ENCODE data around the gene VPS13C. TPM values are rescaled to one million over a fixed set of nuclear protein-coding genes. Genes with fewer than 3 reads are reported as not detected.

Gene VPS13C
- total RNA-seq, 1 experiment from 2014 or later, result 18.6 TPM

DNA sequence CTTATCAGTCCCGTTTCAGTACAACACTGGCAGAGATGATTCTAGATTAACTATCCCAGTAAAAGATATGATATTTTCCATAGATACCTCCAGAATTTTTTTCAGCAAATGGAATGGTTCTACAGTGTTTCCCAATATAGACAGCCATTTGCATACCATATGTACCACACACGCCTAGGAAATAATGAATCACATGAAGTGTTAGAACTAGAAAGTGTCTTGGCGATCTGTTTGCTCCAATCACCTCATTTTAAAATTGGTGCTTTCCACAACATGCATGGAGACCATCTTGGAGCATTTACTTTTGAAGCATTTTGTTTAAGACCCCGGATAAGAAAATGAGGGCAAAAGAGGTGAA, 8.5 kb upstream of the VPS13C start:
- DNase-seq (ENCODE audit: low read depth, low spot score), result no peak
- ATAC-seq, result peak; percentile 18
- Histone ChIP-seq H3K4me3 (replicated peaks in 1 of 2; ENCODE audit: low read depth in 1 of 2, low read length in 2 of 2) (peak overlapping the region; percentile 19 to 54), H3K9me2 (ENCODE audit: insufficient read depth) (no peaks in the 10 kb centered on the region), H3K27ac (ENCODE audit: low read depth, low read length) (no peak overlapping the region), H3K79me2 (ENCODE audit: insufficient read depth, low read length) (no peaks in the 10 kb centered on the region), H4K20me1 (ENCODE audit: insufficient read depth) (no peaks in the 10 kb centered on the region), H3K36me3 (ENCODE audit: control insufficient read depth in 1 of 2, insufficient read depth in 2 of 2, low read length in 2 of 2) (no peaks in the 10 kb centered on the region), H3K4me1 (ENCODE audit: control insufficient read depth in 1 of 2, insufficient read depth in 2 of 2, low read length in 2 of 2) (peaks cover 16 to 28% of the 10 kb centered on the region in 2 experiments; a peak in 3 of 4 replicates), H3K27me3 (ENCODE audit: insufficient read depth, low read length) (no peaks in the 10 kb centered on the region), H2AFZ (ENCODE audit: low read depth, low read length, poor library complexity, severe bottlenecking) (peak overlapping the region; percentile 79), H3K4me2 (ENCODE audit: low read length) (peak overlapping the region; percentile 84), H3K9ac (ENCODE audit: low read length) (peak overlapping the region; percentile 28; the same call in 1 of the 2 replicates), H3K9me3 (ENCODE audit: control insufficient read depth in 1 of 2, insufficient read depth in 1 of 2, low read depth in 1 of 2, low read length in 2 of 2) (no peaks in the 10 kb centered on the region)
- intact Hi-C loops (cut with micrococcal nuclease), result no loop called here
- POLR2A ChIA-PET, result interaction anchor here (0.6 kb wide), 1 partner anchor 9 kb away, joined by 3 read pairs; the partner anchor contains the start of gene VPS13C
- no TSS peak for BruUV-seq (replicated peaks)
- RAD21 ChIA-PET (ENCODE audit: low non-redundant PET in 1 of 2, low total read pairs in 2 of 2, uncharacterized antibody in 2 of 2, unreplicated experiment in 2 of 2), result no interaction called here
- TF ChIP-seq, protein P1, sequence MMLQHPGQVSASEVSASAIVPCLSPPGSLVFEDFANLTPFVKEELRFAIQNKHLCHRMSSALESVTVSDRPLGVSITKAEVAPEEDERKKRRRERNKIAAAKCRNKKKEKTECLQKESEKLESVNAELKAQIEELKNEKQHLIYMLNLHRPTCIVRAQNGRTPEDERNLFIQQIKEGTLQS (IDR thresholded peaks at IDR 0.05), result no peak
- TF ChIP-seq JUND (IDR thresholded peaks at IDR 0.05) (no peak), SRF (IDR thresholded peaks at IDR 0.05; ENCODE audit: low read depth) (no peak), EZH2phosphoT487 (IDR thresholded peaks at IDR 0.05; ENCODE audit: borderline replicate concordance) (no peak), CEBPB (IDR thresholded peaks at IDR 0.05; ENCODE audit: low read depth) (no peak), CBX3 (IDR thresholded peaks at IDR 0.05; ENCODE audit: low read depth) (no peak)
- TF ChIP-seq, protein P2, sequence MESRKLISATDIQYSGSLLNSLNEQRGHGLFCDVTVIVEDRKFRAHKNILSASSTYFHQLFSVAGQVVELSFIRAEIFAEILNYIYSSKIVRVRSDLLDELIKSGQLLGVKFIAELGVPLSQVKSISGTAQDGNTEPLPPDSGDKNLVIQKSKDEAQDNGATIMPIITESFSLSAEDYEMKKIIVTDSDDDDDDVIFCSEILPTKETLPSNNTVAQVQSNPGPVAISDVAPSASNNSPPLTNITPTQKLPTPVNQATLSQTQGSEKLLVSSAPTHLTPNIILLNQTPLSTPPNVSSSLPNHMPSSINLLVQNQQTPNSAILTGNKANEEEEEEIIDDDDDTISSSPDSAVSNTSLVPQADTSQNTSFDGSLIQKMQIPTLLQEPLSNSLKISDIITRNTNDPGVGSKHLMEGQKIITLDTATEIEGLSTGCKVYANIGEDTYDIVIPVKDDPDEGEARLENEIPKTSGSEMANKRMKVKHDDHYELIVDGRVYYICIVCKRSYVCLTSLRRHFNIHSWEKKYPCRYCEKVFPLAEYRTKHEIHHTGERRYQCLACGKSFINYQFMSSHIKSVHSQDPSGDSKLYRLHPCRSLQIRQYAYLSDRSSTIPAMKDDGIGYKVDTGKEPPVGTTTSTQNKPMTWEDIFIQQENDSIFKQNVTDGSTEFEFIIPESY (IDR thresholded peaks at IDR 0.05; ENCODE audit: extremely low read depth, insufficient replicate concordance, low read length), result no peak
- CTCF ChIA-PET, result interaction anchor here (0.8 to 1.7 kb wide), 3 partner anchors 8 to 238 kb away, joined by 3 to 10 read pairs (median 3); partner anchors contain the start of gene VPS13C
